Ishikawa (cell line): Measurements from ENCODE around the gene CEP63.

Experiments used
- CEBPB ChIP-seq: IDR thresholded peaks from 2 replicates; pipeline ENCODE4 v1.6.1; 2012
- CREB1 ChIP-seq: IDR thresholded peaks from 2 replicates; pipeline ENCODE4 v1.6.1; 2012; ENCODE audit warnings: low read depth
- EGR1 ChIP-seq: IDR thresholded peaks from 2 replicates; pipeline ENCODE4 v1.6.1; 2012
- EP300 ChIP-seq: IDR thresholded peaks from 2 replicates; pipeline ENCODE4 v1.6.1; 2012; ENCODE audit warnings: borderline replicate concordance
- FOXM1 ChIP-seq: IDR thresholded peaks from 2 replicates; pipeline ENCODE4 v1.6.1; 2012; ENCODE audit warnings: low read depth, borderline replicate concordance
- MAX ChIP-seq: IDR thresholded peaks from 2 replicates; pipeline ENCODE4 v1.6.1; 2012
- NFIC ChIP-seq: IDR thresholded peaks from 2 replicates; pipeline ENCODE4 v1.6.1; 2012
- RAD21 ChIP-seq: IDR thresholded peaks from 2 replicates; pipeline ENCODE4 v1.6.1; 2012; ENCODE audit warnings: low read depth
- REST ChIP-seq: IDR thresholded peaks from 2 replicates; pipeline ENCODE4 v1.6.1; 2012; ENCODE audit warnings: low read depth, mild to moderate bottlenecking
- TAF1 ChIP-seq: IDR thresholded peaks from 2 replicates; pipeline ENCODE4 v1.6.1; 2012; ENCODE audit warnings: low read depth, mild to moderate bottlenecking
- TCF12 ChIP-seq: IDR thresholded peaks from 2 replicates; pipeline ENCODE4 v1.6.1; 2012; ENCODE audit warnings: low read depth
- TEAD4 ChIP-seq: IDR thresholded peaks from 2 replicates; pipeline ENCODE4 v1.6.1; 2012
- USF1 ChIP-seq: IDR thresholded peaks from 2 replicates; pipeline ENCODE4 v1.6.1; 2012
- YY1 ChIP-seq: IDR thresholded peaks from 2 replicates; pipeline ENCODE4 v1.6.1; 2012; ENCODE audit warnings: low read depth
- ZBTB7A ChIP-seq: IDR thresholded peaks from 2 replicates; pipeline ENCODE4 v1.6.1; 2012; ENCODE audit warnings: low read depth

CEP63 gene

GRCh38 chr3:134468519-134468918 lies 17.3 kb upstream of the CEP63 start:
- TF ChIP-seq TCF12, result no peak
- TF ChIP-seq FOXM1, result no peak
- no peak for TF ChIP-seq USF1
- no peak for TF ChIP-seq CEBPB
- TF ChIP-seq RAD21, result no peak
- TF ChIP-seq ZBTB7A, result no peak
- no peak for TF ChIP-seq CREB1
- no peak for TF ChIP-seq MAX
- TF ChIP-seq EP300, result no peak
- no peak for TF ChIP-seq YY1
- no peak for TF ChIP-seq TEAD4
- no peak for TF ChIP-seq EGR1
- no peak for TF ChIP-seq REST
- TF ChIP-seq NFIC, result no peak
- no peak for TF ChIP-seq TAF1

- TF ChIP-seq ZBTB7A (no peak), YY1 (no peak), EGR1 (no peak), EP300 (no peak), USF1 (no peak), NFIC (no peak), TEAD4 (no peak), FOXM1 (no peak), TCF12 (no peak), CREB1 (no peak), REST (no peak), RAD21 (no peak), MAX (no peak), TAF1 (no peak), CEBPB (no peak)
Measured at GRCh38 chr3:134471521-134472193, 14.2 kb upstream of the CEP63 start.

- TF ChIP-seq EGR1 (no peak), CREB1 (no peak), TCF12 (no peak), EP300 (no peak), CEBPB (no peak), RAD21 (no peak), MAX (no peak), REST (no peak), USF1 (no peak), TEAD4 (no peak)
Measured at GRCh38 chr3:134472831-134473230, 13.0 kb upstream of the CEP63 start.
